Bronchial epithelial cell (primary cell): Measurements from ENCODE around the gene ALAS1. TPM values are rescaled to one million over a fixed set of nuclear protein-coding genes. Genes with fewer than 3 reads are reported as not detected.
A peak's percentile ranks its signal among the peaks of the same experiment; 100 is the strongest.
"Not testable (repeated sequence)": the region's sequence is repeated elsewhere in the genome, so short reads cannot be mapped to it uniquely, and the experiment has no call there.

Experiments used
- DNase-seq: peaks from one replicate; pipeline ENCODE4 v3.0.0-alpha.2; 2010; ENCODE audit warnings: low read depth
- FAIRE-seq: peaks from 2 replicates; lab custom pipeline; 2011; peaks lifted over from hg19 to GRCh38; lab: Jason Lieb, UNC
- H3K27me3 ChIP-seq: 2 replicates; pipeline ENCODE4 v1.5.1; 2011; ENCODE audit warnings: low read length; ENCODE audit not compliant: control insufficient read depth, insufficient read depth
- H3K36me3 ChIP-seq: 2 replicates; pipeline ENCODE4 v1.5.1; 2011; ENCODE audit warnings: low read length; ENCODE audit not compliant: control insufficient read depth, insufficient read depth
- H3K4me3 ChIP-seq: 2 replicates; pipeline ENCODE4 v1.5.1; 2011; ENCODE audit warnings: mild to moderate bottlenecking, low read depth, low read length, control low read depth
- CTCF ChIP-seq: IDR thresholded peaks from 2 replicates; pipeline ENCODE4 v1.5.1; 2011; ENCODE audit warnings: mild to moderate bottlenecking, moderate library complexity, low read length, control low read depth, inconsistent platforms; ENCODE audit not compliant: insufficient read depth, severe bottlenecking
- total RNA-seq: library from RNA; depleted of rRNA; stranded (reverse); fragments of >200 nt; gene quantifications from 2 replicates; pipeline ENCODE4 v1.2.1, GENCODE V29; 2014

Gene ALAS1
- total RNA-seq, 1 donor from 2014 or later = 32.1 TPM

GRCh38 chr3:52175416-52176179, 22.4 kb upstream of the ALAS1 start:
- Histone ChIP-seq H3K4me3 (no peak overlapping the region), H3K27me3 (peaks cover 8% of the 10 kb centered on the region), H3K36me3 (no peaks in the 10 kb centered on the region)
- FAIRE-seq = no peak
- DNase-seq = no peak
- no peak for TF ChIP-seq CTCF

GRCh38 chr3:52176180-52176752, 21.7 kb upstream of the ALAS1 start:
- TF ChIP-seq CTCF = no peak
- H3K4me3 ChIP-seq = no peak overlapping the region
- H3K36me3 ChIP-seq = no peaks in the 10 kb centered on the region
- no peak for FAIRE-seq
- DNase-seq = no peak
- H3K27me3 ChIP-seq = peaks cover 8% of the 10 kb centered on the region

- no peak for TF ChIP-seq CTCF
- H3K4me3 ChIP-seq = no peak overlapping the region
- H3K27me3 ChIP-seq = peaks cover 8% of the 10 kb centered on the region
- DNase-seq (peak; percentile 33), FAIRE-seq (no peak)
- H3K36me3 ChIP-seq = no peaks in the 10 kb centered on the region
Observed at GRCh38 chr3:52176951-52177700, 20.8 kb upstream of the ALAS1 start.

DNA sequence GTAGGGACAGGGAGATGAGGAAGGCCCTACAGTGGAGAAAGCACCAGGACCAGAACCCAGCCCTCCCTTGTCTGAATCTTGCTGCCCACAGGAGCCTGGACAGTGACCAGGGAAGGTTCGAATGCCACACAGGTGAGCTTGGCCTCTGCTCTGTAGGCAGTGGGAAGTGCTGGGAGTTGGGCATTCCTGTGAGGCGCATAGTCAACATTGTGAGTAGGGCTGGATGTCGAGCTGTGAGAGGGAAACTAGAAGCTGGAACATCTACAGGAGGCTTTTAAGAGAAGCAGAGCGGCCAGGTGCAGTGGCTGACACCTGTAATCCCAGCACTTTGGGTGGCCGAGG, 20.3 kb upstream of the ALAS1 start:
- no peak for FAIRE-seq
- TF ChIP-seq CTCF = no peak
- no peak overlapping the region for H3K4me3 ChIP-seq
- peaks cover 8% of the 10 kb centered on the region for H3K27me3 ChIP-seq
- no peak for DNase-seq
- no peaks in the 10 kb centered on the region for H3K36me3 ChIP-seq

DNA sequence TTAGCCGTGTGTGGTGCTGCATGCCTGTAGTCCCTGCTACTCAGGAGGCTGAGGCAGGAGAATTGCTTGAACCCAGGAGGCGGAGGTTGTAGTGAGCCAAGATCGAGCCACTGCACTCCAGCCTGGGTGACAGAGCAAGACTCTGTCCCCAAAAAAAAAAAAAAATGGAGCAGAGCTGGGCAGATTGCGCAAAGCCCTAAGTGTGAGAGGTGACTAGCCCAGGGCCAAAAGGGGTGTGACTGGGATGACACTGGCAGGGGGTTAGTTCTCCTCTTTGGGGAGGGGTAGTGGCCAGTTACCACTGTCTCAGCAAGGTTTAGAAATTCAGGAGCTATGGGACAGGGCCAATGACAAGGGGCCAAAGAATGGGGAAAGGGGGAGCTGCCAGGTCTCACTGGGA, 19.8 kb upstream of the ALAS1 start:
- not testable (repeated sequence) for DNase-seq, H3K4me3 ChIP-seq, H3K36me3 ChIP-seq, FAIRE-seq, H3K27me3 ChIP-seq

DNA sequence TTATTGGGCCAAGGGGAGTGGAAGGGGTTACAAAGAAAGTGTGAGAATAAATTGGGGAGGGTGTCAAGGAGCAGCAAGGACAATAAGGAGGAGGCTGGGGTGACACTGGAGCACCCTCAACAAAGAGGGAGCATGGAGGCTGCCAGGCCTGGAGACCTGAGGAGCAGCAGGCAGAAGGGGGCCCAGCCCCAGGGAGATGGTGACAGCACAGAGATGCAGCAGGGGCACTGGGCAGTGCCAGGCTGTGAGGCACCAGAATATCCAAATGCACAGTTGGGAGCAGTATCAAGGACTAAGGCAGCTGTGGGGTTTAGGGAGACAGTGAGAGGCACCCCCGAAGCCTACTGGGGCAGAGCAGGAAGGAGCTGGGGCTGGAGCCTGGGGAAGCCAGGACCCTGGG, 19.4 kb upstream of the ALAS1 start:
- no peak for TF ChIP-seq CTCF
- DNase-seq (no peak), FAIRE-seq (no peak)
- Histone ChIP-seq H3K36me3 (no peaks in the 10 kb centered on the region), H3K4me3 (no peak overlapping the region), H3K27me3 (peaks cover 8% of the 10 kb centered on the region)
